Stimulated activated CD4-positive, alpha-beta T cell treated with anti-CD3 and anti-CD28 coated beads, Interleukin-4, amount 100 ng/mL, for 4 hours (primary cell): Measurements from ENCODE around the gene AGPAT1.

Experiments
- DNase-seq, 2 experiments: peaks; one replicate each; pipeline ENCODE4 v3.0.0-alpha.2; 2020

AGPAT1 gene

GRCh38 chr6:32167761-32168262 lies 8.1 kb downstream of the AGPAT1 start:
- no peak for DNase-seq

- DNase-seq: no peak
Measured at GRCh38 chr6:32167154-32167760, 8.6 kb downstream of the AGPAT1 start.

GRCh38 chr6:32166411-32167061 lies 9.3 kb downstream of the AGPAT1 start:
- no peak for DNase-seq

GRCh38 chr6:32164295-32164694 lies 11.6 kb downstream of the AGPAT1 start, which contains the start of gene EGFL8:
Gene EGFL8, plus strand, starts transcription at chr6:32164595. Its CDS starts 1,571 bp downstream, at chr6:32166166.
- DNase-seq: no peak

GRCh38 chr6:32163559-32164258 lies 12.2 kb downstream of the AGPAT1 start:
- no peak for DNase-seq

GRCh38 chr6:32158052-32158451 lies 17.8 kb downstream of the AGPAT1 start:
- no peak for DNase-seq

GRCh38 chr6:32156891-32157290 lies 19.0 kb downstream of the AGPAT1 start:
- DNase-seq: no peak

GRCh38 chr6:32154514-32155161 lies 21.2 kb downstream of the AGPAT1 start:
- peak; percentile 44 to 54 for DNase-seq

- peak; percentile 58 to 67 for DNase-seq
Measured at GRCh38 chr6:32153564-32154513, 22.0 kb downstream of the AGPAT1 start, which contains the start of gene PPT2. Gene PPT2, plus strand, starts transcription at chr6:32154141. Its CDS starts 454 bp downstream, at chr6:32154595.

GRCh38 chr6:32152769-32153563 lies 22.9 kb downstream of the AGPAT1 start:
- no peak for DNase-seq

- DNase-seq: no peak
Measured at GRCh38 chr6:32151863-32152768, 23.8 kb downstream of the AGPAT1 start, which contains the start of gene PRRT1. Gene PRRT1, minus strand, starts transcription at chr6:32151939. Its CDS starts 112 bp downstream, at chr6:32151827.

- DNase-seq: no peak
Measured at GRCh38 chr6:32151181-32151862, 24.6 kb downstream of the AGPAT1 start.

GRCh38 chr6:32149932-32150870 lies 25.7 kb downstream of the AGPAT1 start:
- no peak for DNase-seq

GRCh38 chr6:32149092-32149755 lies 26.7 kb downstream of the AGPAT1 start:
- no peak for DNase-seq

GRCh38 chr6:32148289-32149091 lies 27.4 kb downstream of the AGPAT1 start:
- DNase-seq: peak; percentile 62 to 66

- no peak for DNase-seq
Measured at GRCh38 chr6:32147401-32148132, 28.3 kb downstream of the AGPAT1 start.
